Tibial nerve (tissue), 4 donors: ENCODE results near the gene BDH2. TPM values are rescaled to one million over a fixed set of nuclear protein-coding genes. Genes with fewer than 3 reads are reported as not detected.

ENCODE experiments used
- DNase-seq, 2 donors: peaks; one replicate each; pipeline ENCODE4 v3.0.0-alpha.2; 2019; ENCODE audit warnings: low spot score in 2 of 2
- H3K27ac ChIP-seq, 4 donors: fragments of 200-600 bp; sonication (generic) in 3 of 4; one replicate each; pipeline ENCODE4 v1.5.1; 2017 to 2019; ENCODE audit warnings: mild to moderate bottlenecking in 1 of 4
- H3K27me3 ChIP-seq, 2 donors: fragments of 200-600 bp; sonication (generic) in 1 of 2; one replicate each; pipeline versions ENCODE4 v1.5.1 to v1.6.0; 2017 to 2019
- H3K36me3 ChIP-seq, 3 donors: fragments of 200-600 bp; sonication (generic); one replicate each; pipeline ENCODE4 v1.5.1; 2018 to 2019
- H3K4me1 ChIP-seq, 4 donors: fragments of 200-600 bp; sonication (generic) in 3 of 4; one replicate each; pipeline ENCODE4 v1.5.1; 2017 to 2019
- H3K4me3 ChIP-seq, 4 donors: fragments of 200-600 bp; sonication (generic) in 3 of 4; one replicate each; pipeline ENCODE4 v1.5.1; 2017 to 2019; ENCODE audit warnings: mild to moderate bottlenecking in 1 of 4, moderate library complexity in 1 of 4
- H3K9me3 ChIP-seq, 4 donors: fragments of 200-600 bp; sonication (generic) in 3 of 4; one replicate each; pipeline ENCODE4 v1.5.1; 2017 to 2019
- EP300 ChIP-seq, 2 donors: sonication (generic); formaldehyde crosslinking; IDR thresholded peaks; one replicate each; pipeline ENCODE4 v1.6.1; 2017; ENCODE audit warnings: antibody characterized with exemption in 2 of 2, mild to moderate bottlenecking in 1 of 2
- POLR2A ChIP-seq, 2 donors: fragments of 450-650 bp; IDR thresholded peaks; one replicate each; pipeline ENCODE4 v1.6.1; 2017; ENCODE audit warnings: antibody characterized with exemption in 2 of 2, mild to moderate bottlenecking in 2 of 2, moderate library complexity in 2 of 2
- WGBS, 2 donors: methylation state at CpG; one replicate each; pipeline ENCODE4 v1.1.5; 2018; 5-methylcytosine and 5-hydroxymethylcytosine counted together
- total RNA-seq, 4 donors: library from RNA; depleted of rRNA; stranded (reverse); fragments of >200 nt; gene quantifications; one replicate each; pipeline ENCODE4 v1.1.0, GENCODE V29; 2016
- TF ChIP-seq, protein P1 (sequence below), 5 experiments: fragments of 200-600 bp in 3 of 5; fragments of 450-650 bp in 2 of 5; sonication (generic) in 3 of 5; IDR thresholded peaks; one replicate each; pipeline ENCODE4 v1.5.1; 2016 to 2019; ENCODE audit warnings: antibody characterized with exemption in 5 of 5, mild to moderate bottlenecking in 3 of 5, moderate library complexity in 2 of 5

The BDH2 gene
- total RNA-seq, 4 donors from 2014 or later = 35.7 to 95.3 (median 72.4) TPM

DNA sequence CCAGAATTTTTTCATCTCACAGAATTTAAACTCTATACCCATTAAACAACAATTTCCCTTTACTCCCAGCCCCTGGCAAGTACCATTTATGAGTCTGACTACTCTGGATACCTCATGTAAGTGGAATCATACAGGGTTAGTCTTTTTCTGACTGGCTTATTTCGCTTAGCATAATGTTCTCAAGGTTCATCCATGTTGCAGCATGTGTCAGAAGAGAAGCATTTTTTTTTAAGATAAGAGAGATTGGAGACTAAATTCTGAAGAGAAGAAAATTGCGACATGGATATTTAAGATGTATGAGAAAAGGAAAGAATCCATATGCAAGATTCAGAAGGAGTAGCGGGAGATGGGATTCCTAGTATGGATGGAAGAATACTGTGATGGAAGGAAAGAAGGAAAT, 68.8 kb downstream of the BDH2 start:
- 93% methylated on average over 3 of the region's 3 CpGs for WGBS, 2 donors
- H3K9me3 ChIP-seq = peaks cover 0 to 9% (median 0%) of the 10 kb centered on the region in 4 donors
- TF ChIP-seq, protein P1, sequence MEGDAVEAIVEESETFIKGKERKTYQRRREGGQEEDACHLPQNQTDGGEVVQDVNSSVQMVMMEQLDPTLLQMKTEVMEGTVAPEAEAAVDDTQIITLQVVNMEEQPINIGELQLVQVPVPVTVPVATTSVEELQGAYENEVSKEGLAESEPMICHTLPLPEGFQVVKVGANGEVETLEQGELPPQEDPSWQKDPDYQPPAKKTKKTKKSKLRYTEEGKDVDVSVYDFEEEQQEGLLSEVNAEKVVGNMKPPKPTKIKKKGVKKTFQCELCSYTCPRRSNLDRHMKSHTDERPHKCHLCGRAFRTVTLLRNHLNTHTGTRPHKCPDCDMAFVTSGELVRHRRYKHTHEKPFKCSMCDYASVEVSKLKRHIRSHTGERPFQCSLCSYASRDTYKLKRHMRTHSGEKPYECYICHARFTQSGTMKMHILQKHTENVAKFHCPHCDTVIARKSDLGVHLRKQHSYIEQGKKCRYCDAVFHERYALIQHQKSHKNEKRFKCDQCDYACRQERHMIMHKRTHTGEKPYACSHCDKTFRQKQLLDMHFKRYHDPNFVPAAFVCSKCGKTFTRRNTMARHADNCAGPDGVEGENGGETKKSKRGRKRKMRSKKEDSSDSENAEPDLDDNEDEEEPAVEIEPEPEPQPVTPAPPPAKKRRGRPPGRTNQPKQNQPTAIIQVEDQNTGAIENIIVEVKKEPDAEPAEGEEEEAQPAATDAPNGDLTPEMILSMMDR (IDR thresholded peaks at IDR 0.05) = no peak
- TF ChIP-seq EP300 (IDR thresholded peaks at IDR 0.05) (no peak), POLR2A (IDR thresholded peaks at IDR 0.05) (no peak)

DNA sequence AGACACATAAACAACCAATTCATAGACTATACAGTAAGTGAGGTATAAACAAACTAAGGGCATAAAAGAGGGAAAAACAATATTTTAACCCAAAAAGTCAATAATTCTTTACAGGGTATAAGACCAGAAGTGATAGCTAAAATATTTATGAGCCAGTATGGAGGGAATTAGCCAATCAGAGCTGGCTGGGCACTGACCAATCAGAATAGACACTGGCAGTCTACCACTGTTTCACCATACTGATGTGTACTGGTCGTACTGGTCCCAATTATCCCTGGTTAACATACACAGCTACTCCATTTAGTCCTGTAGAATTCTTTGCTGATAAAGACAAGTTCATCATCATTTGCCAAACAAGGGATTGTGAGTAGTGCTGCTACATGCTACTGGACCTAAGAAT, 70.3 kb downstream of the BDH2 start:
- Histone ChIP-seq H3K27me3 (no peaks in the 10 kb centered on the region), H3K27ac (no peak overlapping the region), H3K4me3 (no peak overlapping the region), H3K36me3 (peaks cover 0 to 31% (median 0%) of the 10 kb centered on the region in 3 donors), H3K9me3 (peaks cover 0 to 9% (median 0%) of the 10 kb centered on the region in 4 donors), H3K4me1 (no peaks in the 10 kb centered on the region)
- DNase-seq = no peak
- TF ChIP-seq EP300 (IDR thresholded peaks at IDR 0.05) = no peak
- TF ChIP-seq, protein P1 (IDR thresholded peaks at IDR 0.05) = no peak
- TF ChIP-seq POLR2A (IDR thresholded peaks at IDR 0.05) = no peak
- WGBS, 2 donors = 88 to 100% methylated on average over 1 of the region's 1 CpG

More for the DNA sequence above, 68.8 kb downstream of the BDH2 start:
- H3K4me1 ChIP-seq = no peaks in the 10 kb centered on the region
- no peaks in the 10 kb centered on the region for H3K27me3 ChIP-seq
- H3K27ac ChIP-seq = no peak overlapping the region
- H3K36me3 ChIP-seq = peaks cover 0 to 42% (median 0%) of the 10 kb centered on the region in 3 donors
- DNase-seq = no peak
- no peak overlapping the region for H3K4me3 ChIP-seq

Other genes starting within 250 kb of the BDH2 start
- gene CISD2, start 230.8 kb downstream of the BDH2 start, total RNA-seq = 10 to 100 TPM in 1 of 4 donors, 1 to 10 TPM in 3; 3.5 to 11.1 (median 7.2) TPM
- gene SLC9B1, start 80.1 kb downstream of the BDH2 start, total RNA-seq = 1 to 10 TPM; 1.5 to 4.2 (median 2.4) TPM
- 10 to 100 TPM; 13.1 to 29.4 (median 22.2) TPM for gene SLC9B2, start 23.1 kb downstream of the BDH2 start, total RNA-seq
- 1 to 10 TPM in 2 of 4 donors, under 1 TPM in 2; 0.20 to 6.1 (median 1.1) TPM for gene CENPE, start 98.5 kb upstream of the BDH2 start, total RNA-seq